H9 (cell line): Measurements from ENCODE around the gene KIF9. TPM values are rescaled to one million over a fixed set of nuclear protein-coding genes. Genes with fewer than 3 reads are reported as not detected.
"Not testable (repeated sequence)": the region's sequence is repeated elsewhere in the genome, so short reads cannot be mapped to it uniquely, and the experiment has no call there.

ENCODE experiments used
- DNase-seq: peaks from one replicate; pipeline ENCODE4 v3.0.0-alpha.2; 2017
- H2AFZ ChIP-seq: one replicate; pipeline ENCODE4 v1.6.1; 2013; ENCODE audit warnings: mild to moderate bottlenecking, low read length, control low read depth, moderate library complexity
- H2AK5ac ChIP-seq: 2 replicates; pipeline ENCODE4 v1.6.1; 2013; ENCODE audit warnings: low read length, control low read depth, mixed read lengths; ENCODE audit not compliant: insufficient read length
- H2BK120ac ChIP-seq: one replicate; pipeline ENCODE4 v1.6.1; 2013; ENCODE audit warnings: low read depth, mild to moderate bottlenecking, low read length, control low read depth, inconsistent platforms; ENCODE audit not compliant: poor library complexity, severe bottlenecking
- H2BK12ac ChIP-seq: 2 replicates; pipeline ENCODE4 v1.6.1; 2013; ENCODE audit warnings: low read length, control low read depth, mixed read lengths, low read depth; ENCODE audit not compliant: insufficient read length
- H2BK15ac ChIP-seq: 2 replicates; pipeline ENCODE4 v1.6.1; 2013; ENCODE audit warnings: low read depth, low read length, control low read depth
- H2BK20ac ChIP-seq: one replicate; pipeline ENCODE4 v1.6.1; 2013; ENCODE audit warnings: low read depth, mild to moderate bottlenecking, low read length, control low read depth, inconsistent platforms; ENCODE audit not compliant: poor library complexity, severe bottlenecking
- H2BK5ac ChIP-seq: 2 replicates; pipeline ENCODE4 v1.6.1; 2013; ENCODE audit warnings: low read length, control low read depth, mixed read lengths; ENCODE audit not compliant: insufficient read length
- H3K14ac ChIP-seq: 2 replicates; pipeline ENCODE4 v1.6.1; 2013; ENCODE audit warnings: low read length, control low read depth; ENCODE audit not compliant: insufficient read depth
- H3K18ac ChIP-seq: 2 replicates; pipeline ENCODE4 v1.6.1; 2013; ENCODE audit warnings: low read depth, mild to moderate bottlenecking, mixed read lengths, low read length, control low read depth; ENCODE audit not compliant: insufficient read length
- H3K23ac ChIP-seq: 2 replicates; pipeline ENCODE4 v1.6.1; 2013; ENCODE audit warnings: low read length, control low read depth, mixed read lengths, low read depth; ENCODE audit not compliant: insufficient read length
- H3K23me2 ChIP-seq: 2 replicates; pipeline ENCODE4 v1.6.1; 2013; ENCODE audit warnings: low read depth, mild to moderate bottlenecking, mixed read lengths, low read length, control low read depth; ENCODE audit not compliant: insufficient read length, poor library complexity, severe bottlenecking
- H3K27ac ChIP-seq: 2 replicates; pipeline ENCODE4 v1.5.1; 2013; ENCODE audit warnings: low read length, control low read depth, mixed read lengths, low read depth; ENCODE audit not compliant: insufficient read length
- H3K27me3 ChIP-seq: 2 replicates; pipeline ENCODE4 v1.6.1; 2013; ENCODE audit warnings: low read length, control low read depth, inconsistent platforms; ENCODE audit not compliant: insufficient read depth
- H3K4ac ChIP-seq: 2 replicates; pipeline ENCODE4 v1.6.1; 2013; ENCODE audit warnings: low read depth, mild to moderate bottlenecking, control low read depth, inconsistent platforms, low read length, moderate library complexity
- H3K4me1 ChIP-seq: 2 replicates; pipeline ENCODE4 v1.6.1; 2013; ENCODE audit warnings: low read length, control low read depth, inconsistent platforms; ENCODE audit not compliant: insufficient read depth
- H3K4me2 ChIP-seq: 2 replicates; pipeline ENCODE4 v1.6.1; 2013; ENCODE audit warnings: low read length, control low read depth, mixed read lengths; ENCODE audit not compliant: insufficient read length, insufficient read depth
- H3K56ac ChIP-seq: 2 replicates; pipeline ENCODE4 v1.6.1; 2013; ENCODE audit warnings: low read depth, mild to moderate bottlenecking, mixed read lengths, low read length, control low read depth; ENCODE audit not compliant: insufficient read length
- H3K79me1 ChIP-seq: 2 replicates; pipeline ENCODE4 v1.6.1; 2013; ENCODE audit warnings: low read depth, mild to moderate bottlenecking, moderate library complexity, low read length, control low read depth, inconsistent platforms; ENCODE audit not compliant: insufficient read depth, poor library complexity, severe bottlenecking
- H3K79me2 ChIP-seq: 2 replicates; pipeline ENCODE4 v1.6.1; 2013; ENCODE audit warnings: low read length, control low read depth, inconsistent platforms; ENCODE audit not compliant: insufficient read depth
- H3K9ac ChIP-seq: 2 replicates; pipeline ENCODE4 v1.6.1; 2013; ENCODE audit warnings: low read length, control low read depth, mixed read lengths; ENCODE audit not compliant: insufficient read length; ENCODE audit errors: extremely low read depth
- H3K9me3 ChIP-seq: one replicate; pipeline ENCODE4 v1.6.1; 2013; ENCODE audit warnings: low read depth, low read length, inconsistent platforms; ENCODE audit not compliant: control insufficient read depth
- H3T11ph ChIP-seq: one replicate; pipeline ENCODE4 v1.6.1; 2013; ENCODE audit warnings: mild to moderate bottlenecking, low read length, control low read depth, inconsistent platforms
- H4K20me1 ChIP-seq: one replicate; pipeline ENCODE4 v1.6.1; 2013; ENCODE audit not compliant: control insufficient read depth, insufficient read length, insufficient read depth
- H4K5ac ChIP-seq: 2 replicates; pipeline ENCODE4 v1.6.1; 2013; ENCODE audit warnings: low read depth, mild to moderate bottlenecking, mixed read lengths, low read length, control low read depth; ENCODE audit not compliant: insufficient read length
- H4K8ac ChIP-seq: replicated peaks from 2 replicates; pipeline ENCODE4 v1.6.1; 2013; ENCODE audit warnings: low read length, control low read depth, mixed read lengths, low read depth; ENCODE audit not compliant: insufficient read length
- H4K91ac ChIP-seq: 2 replicates; pipeline ENCODE4 v1.6.1; 2013; ENCODE audit warnings: low read depth, mild to moderate bottlenecking, moderate library complexity, mixed read lengths, low read length, control low read depth; ENCODE audit not compliant: insufficient read length
- H3K27ac Mint-ChIP-seq, 3 experiments: 2 replicates in 2 of 3; 3 replicates in 1 of 3; pipeline ENCODE4 v1.8.0; 2020 to 2021; ENCODE audit warnings: mixed read lengths in 3 of 3, mild to moderate bottlenecking in 1 of 3, moderate library complexity in 1 of 3
- H3K27me3 Mint-ChIP-seq: 2 replicates; pipeline ENCODE4 v1.8.0; 2021; ENCODE audit warnings: low read depth, mild to moderate bottlenecking, moderate library complexity, mixed read lengths
- H3K36me3 Mint-ChIP-seq, 3 experiments: 2 replicates in 2 of 3; 3 replicates in 1 of 3; pipeline ENCODE4 v1.8.0; 2020 to 2021; ENCODE audit warnings: low read depth in 3 of 3, mixed read lengths in 3 of 3; ENCODE audit not compliant: insufficient read depth in 1 of 3
- H3K4me1 Mint-ChIP-seq, 2 experiments: 2 replicates each; pipeline ENCODE4 v1.8.0; 2020; ENCODE audit warnings: mixed read lengths in 2 of 2
- H3K4me3 Mint-ChIP-seq, 2 experiments: 2 replicates in 1 of 2; 3 replicates in 1 of 2; pipeline ENCODE4 v1.8.0; 2020 to 2021; ENCODE audit warnings: mild to moderate bottlenecking in 2 of 2, mixed read lengths in 2 of 2, moderate library complexity in 1 of 2
- H3K9me3 Mint-ChIP-seq, 2 experiments: 2 replicates in 1 of 2; 3 replicates in 1 of 2; pipeline ENCODE4 v1.8.0; 2020; ENCODE audit warnings: mild to moderate bottlenecking in 2 of 2, mixed read lengths in 2 of 2, moderate library complexity in 1 of 2
- WGBS: extraction: QIAGEN DNeasy Blood & Tissue Kit; methylation state at CpG from one replicate; pipeline ENCODE4 v1.1.7; 2013; ENCODE audit warnings: missing lambda C conversion rate, low lambda C conversion rate, mixed read lengths; ENCODE audit not compliant: insufficient read length; ENCODE audit errors: extremely low coverage; 5-methylcytosine and 5-hydroxymethylcytosine counted together
- total RNA-seq: library from RNA; stranded (reverse); gene quantifications from 2 replicates; pipeline ENCODE4 v1.2.1, GENCODE V29; 2021
- TF ChIP-seq, protein P1 (sequence below): fragments of 200-600 bp; sonication (generic); conservative IDR thresholded peaks from 3 replicates; pipeline ENCODE4 v1.8.0; 2021; ENCODE audit warnings: antibody characterized with exemption, mild to moderate bottlenecking

Gene KIF9
- total RNA-seq, 1 experiment from 2014 or later = 8.4 TPM

- Histone ChIP-seq H3K23me2 (no peaks in the 10 kb centered on the region), H2BK120ac (no peak overlapping the region), H3K56ac (no peak overlapping the region), H2BK15ac (no peak overlapping the region), H2BK5ac (no peak overlapping the region), H4K5ac (no peak overlapping the region), H4K8ac (no peak overlapping the region), H3K79me1 (no peaks in the 10 kb centered on the region), H4K20me1 (no peaks in the 10 kb centered on the region), H3K14ac (no peak overlapping the region), H3K23ac (no peak overlapping the region), H3K27ac (no peak overlapping the region), H2AFZ (no peak overlapping the region), H2BK12ac (no peak overlapping the region), H3K9ac (no peak overlapping the region), H3K79me2 (no peaks in the 10 kb centered on the region), H3K18ac (no peak overlapping the region), H4K91ac (no peak overlapping the region), H2AK5ac (no peak overlapping the region), H3K4ac (no peak overlapping the region), H3T11ph (no peak overlapping the region), H3K9me3 (no peaks in the 10 kb centered on the region), H3K27me3 (no peaks in the 10 kb centered on the region), H3K4me2 (no peak overlapping the region), H3K4me1 (no peaks in the 10 kb centered on the region), H2BK20ac (no peak overlapping the region)
- no peak for DNase-seq
- H3K9me3 Mint-ChIP-seq = no peaks in the 10 kb centered on the region
- H3K36me3 Mint-ChIP-seq = peaks cover 16 to 42% (median 37%) of the 10 kb centered on the region in 3 experiments
- TF ChIP-seq, protein P1, sequence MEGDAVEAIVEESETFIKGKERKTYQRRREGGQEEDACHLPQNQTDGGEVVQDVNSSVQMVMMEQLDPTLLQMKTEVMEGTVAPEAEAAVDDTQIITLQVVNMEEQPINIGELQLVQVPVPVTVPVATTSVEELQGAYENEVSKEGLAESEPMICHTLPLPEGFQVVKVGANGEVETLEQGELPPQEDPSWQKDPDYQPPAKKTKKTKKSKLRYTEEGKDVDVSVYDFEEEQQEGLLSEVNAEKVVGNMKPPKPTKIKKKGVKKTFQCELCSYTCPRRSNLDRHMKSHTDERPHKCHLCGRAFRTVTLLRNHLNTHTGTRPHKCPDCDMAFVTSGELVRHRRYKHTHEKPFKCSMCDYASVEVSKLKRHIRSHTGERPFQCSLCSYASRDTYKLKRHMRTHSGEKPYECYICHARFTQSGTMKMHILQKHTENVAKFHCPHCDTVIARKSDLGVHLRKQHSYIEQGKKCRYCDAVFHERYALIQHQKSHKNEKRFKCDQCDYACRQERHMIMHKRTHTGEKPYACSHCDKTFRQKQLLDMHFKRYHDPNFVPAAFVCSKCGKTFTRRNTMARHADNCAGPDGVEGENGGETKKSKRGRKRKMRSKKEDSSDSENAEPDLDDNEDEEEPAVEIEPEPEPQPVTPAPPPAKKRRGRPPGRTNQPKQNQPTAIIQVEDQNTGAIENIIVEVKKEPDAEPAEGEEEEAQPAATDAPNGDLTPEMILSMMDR = no peak
- WGBS = no CpG with 5 or more reads among the region's 1 CpG
- H3K27ac Mint-ChIP-seq = no peak overlapping the region
- no peak overlapping the region for H3K4me3 Mint-ChIP-seq
- no peaks in the 10 kb centered on the region for H3K27me3 Mint-ChIP-seq
- peaks cover 5 to 11% of the 10 kb centered on the region in 2 experiments for H3K4me1 Mint-ChIP-seq
These were observed 36.3 kb upstream of the KIF9 start for GRCh38 chr3:47318916-47319315.

GRCh38 chr3:47316151-47316550 is 33.6 kb upstream of the KIF9 start:
- H3K36me3 Mint-ChIP-seq = peaks cover 3 to 18% (median 15%) of the 10 kb centered on the region in 3 experiments; a peak in 6 of 7 replicates
- not testable (repeated sequence) for H2AFZ ChIP-seq

More at GRCh38 chr3:47316151-47316550, 33.6 kb upstream of the KIF9 start:
- H2BK20ac ChIP-seq, H2BK5ac ChIP-seq, DNase-seq, H2BK15ac ChIP-seq, H3K9me3 Mint-ChIP-seq, H2AK5ac ChIP-seq, H3K4me1 Mint-ChIP-seq, H3K4ac ChIP-seq, H4K5ac ChIP-seq, H3K79me2 ChIP-seq, H3K23me2 ChIP-seq, H4K91ac ChIP-seq, H3K23ac ChIP-seq, H3K27me3 Mint-ChIP-seq, H2BK120ac ChIP-seq, H3K14ac ChIP-seq, H3K9ac ChIP-seq, H3K27me3 ChIP-seq, H3K4me1 ChIP-seq, H2BK12ac ChIP-seq, H4K8ac ChIP-seq, H3K56ac ChIP-seq, H3K27ac Mint-ChIP-seq, H3K18ac ChIP-seq, H3K9me3 ChIP-seq, H3K27ac ChIP-seq, H3K4me2 ChIP-seq, H3K79me1 ChIP-seq, H3K4me3 Mint-ChIP-seq, H4K20me1 ChIP-seq, H3T11ph ChIP-seq: not testable (repeated sequence)
- WGBS = no CpG with 5 or more reads among the region's 1 CpG
